GM12878 (cell line): Measurements from ENCODE around the gene TJAP1.

ENCODE experiments used
- BHLHE40 ChIP-seq, 2 experiments: fragments of 450-650 bp in 1 of 2; IDR thresholded peaks; 2 replicates each; pipeline ENCODE4 v1.6.1; 2011 to 2017; ENCODE audit warnings: low read depth in 2 of 2, borderline replicate concordance in 1 of 2, improper control_type of control experiment in 1 of 2, low read length in 1 of 2, mild to moderate bottlenecking in 1 of 2
- EZH2 ChIP-seq: IDR thresholded peaks from 2 replicates; pipeline ENCODE4 v1.6.1; 2012; ENCODE audit warnings: low read depth, mild to moderate bottlenecking, control low read depth, inconsistent platforms, low read length, borderline replicate concordance; ENCODE audit not compliant: control insufficient read depth
- NRF1 ChIP-seq: conservative IDR thresholded peaks from 2 replicates; pipeline ENCODE4 v1.6.1; 2011; ENCODE audit warnings: mild to moderate bottlenecking, low read depth, low read length, improper control_type of control experiment
- POLR2A ChIP-seq: IDR thresholded peaks from 2 replicates; pipeline ENCODE4 v1.6.1; 2011; ENCODE audit warnings: low read depth, mild to moderate bottlenecking, low read length
- RAD51 ChIP-seq: fragments of 450-650 bp; IDR thresholded peaks from 2 replicates; pipeline ENCODE4 v1.6.1; 2016; ENCODE audit warnings: moderate library complexity, mild to moderate bottlenecking, inconsistent platforms
- SIN3A ChIP-seq: IDR thresholded peaks from 2 replicates; pipeline ENCODE4 v1.6.1; 2012; ENCODE audit warnings: low read depth, low read length, improper control_type of control experiment
- TF ChIP-seq, protein P1 (sequence below), 3 experiments: IDR thresholded peaks in 2 of 3; conservative IDR thresholded peaks in 1 of 3; 2 replicates each; pipeline ENCODE4 v1.5.1; 2011; ENCODE audit warnings: low read depth in 3 of 3, low read length in 3 of 3, mild to moderate bottlenecking in 3 of 3, control low read depth in 2 of 3, moderate library complexity in 2 of 3, inconsistent platforms in 1 of 3, mixed read lengths in 1 of 3; ENCODE audit not compliant: control insufficient read depth in 2 of 3, insufficient read depth in 1 of 3; ENCODE audit errors: extremely low read depth in 1 of 3
- TF ChIP-seq, protein P2 (sequence below): IDR thresholded peaks from 2 replicates; pipeline ENCODE4 v1.6.1; 2012; ENCODE audit warnings: mild to moderate bottlenecking, low read depth, low read length
- TF ChIP-seq, protein P3 (sequence below): IDR thresholded peaks from 2 replicates; pipeline ENCODE4 v1.6.1; 2012; ENCODE audit warnings: low read depth, low read length, improper control_type of control experiment
- TF ChIP-seq, protein P4 (sequence below): IDR thresholded peaks from 2 replicates; pipeline ENCODE4 v1.6.1; 2011; ENCODE audit warnings: low read depth, mild to moderate bottlenecking, low read length, moderate library complexity, borderline replicate concordance; ENCODE audit errors: extremely low read depth
- TF ChIP-seq, protein P5 (sequence below): fragments of 450-650 bp; IDR thresholded peaks from 2 replicates; pipeline ENCODE4 v1.6.1; 2017; ENCODE audit warnings: mild to moderate bottlenecking, moderate library complexity

DNA sequence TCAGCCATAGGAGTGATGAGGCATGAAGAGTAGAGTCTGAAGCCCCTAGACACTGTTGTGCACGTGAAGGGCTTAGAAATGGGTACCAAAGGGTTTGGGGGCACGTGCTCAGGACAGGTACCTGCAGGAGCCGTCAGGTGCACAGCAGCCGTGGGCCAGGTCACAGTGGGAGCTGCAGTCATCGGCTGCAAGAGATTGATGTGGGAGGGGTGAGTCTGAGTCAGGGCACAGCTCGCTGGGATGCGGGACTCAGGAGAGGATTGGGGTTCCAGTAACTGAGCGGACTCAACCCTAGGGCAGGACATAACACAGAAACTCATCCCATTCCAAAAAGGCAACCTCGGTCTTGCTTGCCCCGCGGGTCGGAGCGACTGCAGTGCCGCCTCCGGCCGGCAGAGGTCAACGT is 23.1 kb upstream of the TJAP1 start:
- TF ChIP-seq POLR2A: no peak
- no peak for TF ChIP-seq SIN3A
- TF ChIP-seq, protein P1, sequence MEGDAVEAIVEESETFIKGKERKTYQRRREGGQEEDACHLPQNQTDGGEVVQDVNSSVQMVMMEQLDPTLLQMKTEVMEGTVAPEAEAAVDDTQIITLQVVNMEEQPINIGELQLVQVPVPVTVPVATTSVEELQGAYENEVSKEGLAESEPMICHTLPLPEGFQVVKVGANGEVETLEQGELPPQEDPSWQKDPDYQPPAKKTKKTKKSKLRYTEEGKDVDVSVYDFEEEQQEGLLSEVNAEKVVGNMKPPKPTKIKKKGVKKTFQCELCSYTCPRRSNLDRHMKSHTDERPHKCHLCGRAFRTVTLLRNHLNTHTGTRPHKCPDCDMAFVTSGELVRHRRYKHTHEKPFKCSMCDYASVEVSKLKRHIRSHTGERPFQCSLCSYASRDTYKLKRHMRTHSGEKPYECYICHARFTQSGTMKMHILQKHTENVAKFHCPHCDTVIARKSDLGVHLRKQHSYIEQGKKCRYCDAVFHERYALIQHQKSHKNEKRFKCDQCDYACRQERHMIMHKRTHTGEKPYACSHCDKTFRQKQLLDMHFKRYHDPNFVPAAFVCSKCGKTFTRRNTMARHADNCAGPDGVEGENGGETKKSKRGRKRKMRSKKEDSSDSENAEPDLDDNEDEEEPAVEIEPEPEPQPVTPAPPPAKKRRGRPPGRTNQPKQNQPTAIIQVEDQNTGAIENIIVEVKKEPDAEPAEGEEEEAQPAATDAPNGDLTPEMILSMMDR (IDR thresholded peaks at IDR 0.05 in 2 of 3, conservative IDR thresholded peaks at IDR 0.05 in 1 of 3; ENCODE audit: control insufficient read depth in 2 of 3, extremely low read depth in 1 of 3, insufficient read depth in 1 of 3, low read depth in 3 of 3, low read length in 3 of 3): peak; percentile 85 to 96 (median 95)
- no peak for TF ChIP-seq EZH2
- TF ChIP-seq BHLHE40 (IDR thresholded peaks at IDR 0.05; ENCODE audit: borderline replicate concordance in 1 of 2, low read depth in 2 of 2, low read length in 1 of 2): no peak
- no peak for TF ChIP-seq NRF1
- TF ChIP-seq, protein P2, sequence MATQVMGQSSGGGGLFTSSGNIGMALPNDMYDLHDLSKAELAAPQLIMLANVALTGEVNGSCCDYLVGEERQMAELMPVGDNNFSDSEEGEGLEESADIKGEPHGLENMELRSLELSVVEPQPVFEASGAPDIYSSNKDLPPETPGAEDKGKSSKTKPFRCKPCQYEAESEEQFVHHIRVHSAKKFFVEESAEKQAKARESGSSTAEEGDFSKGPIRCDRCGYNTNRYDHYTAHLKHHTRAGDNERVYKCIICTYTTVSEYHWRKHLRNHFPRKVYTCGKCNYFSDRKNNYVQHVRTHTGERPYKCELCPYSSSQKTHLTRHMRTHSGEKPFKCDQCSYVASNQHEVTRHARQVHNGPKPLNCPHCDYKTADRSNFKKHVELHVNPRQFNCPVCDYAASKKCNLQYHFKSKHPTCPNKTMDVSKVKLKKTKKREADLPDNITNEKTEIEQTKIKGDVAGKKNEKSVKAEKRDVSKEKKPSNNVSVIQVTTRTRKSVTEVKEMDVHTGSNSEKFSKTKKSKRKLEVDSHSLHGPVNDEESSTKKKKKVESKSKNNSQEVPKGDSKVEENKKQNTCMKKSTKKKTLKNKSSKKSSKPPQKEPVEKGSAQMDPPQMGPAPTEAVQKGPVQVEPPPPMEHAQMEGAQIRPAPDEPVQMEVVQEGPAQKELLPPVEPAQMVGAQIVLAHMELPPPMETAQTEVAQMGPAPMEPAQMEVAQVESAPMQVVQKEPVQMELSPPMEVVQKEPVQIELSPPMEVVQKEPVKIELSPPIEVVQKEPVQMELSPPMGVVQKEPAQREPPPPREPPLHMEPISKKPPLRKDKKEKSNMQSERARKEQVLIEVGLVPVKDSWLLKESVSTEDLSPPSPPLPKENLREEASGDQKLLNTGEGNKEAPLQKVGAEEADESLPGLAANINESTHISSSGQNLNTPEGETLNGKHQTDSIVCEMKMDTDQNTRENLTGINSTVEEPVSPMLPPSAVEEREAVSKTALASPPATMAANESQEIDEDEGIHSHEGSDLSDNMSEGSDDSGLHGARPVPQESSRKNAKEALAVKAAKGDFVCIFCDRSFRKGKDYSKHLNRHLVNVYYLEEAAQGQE: no peak
- TF ChIP-seq, protein P3, sequence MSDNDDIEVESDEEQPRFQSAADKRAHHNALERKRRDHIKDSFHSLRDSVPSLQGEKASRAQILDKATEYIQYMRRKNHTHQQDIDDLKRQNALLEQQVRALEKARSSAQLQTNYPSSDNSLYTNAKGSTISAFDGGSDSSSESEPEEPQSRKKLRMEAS: no peak
- no peak for TF ChIP-seq RAD51
- TF ChIP-seq, protein P4, sequence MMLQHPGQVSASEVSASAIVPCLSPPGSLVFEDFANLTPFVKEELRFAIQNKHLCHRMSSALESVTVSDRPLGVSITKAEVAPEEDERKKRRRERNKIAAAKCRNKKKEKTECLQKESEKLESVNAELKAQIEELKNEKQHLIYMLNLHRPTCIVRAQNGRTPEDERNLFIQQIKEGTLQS: no peak
- TF ChIP-seq, protein P5, sequence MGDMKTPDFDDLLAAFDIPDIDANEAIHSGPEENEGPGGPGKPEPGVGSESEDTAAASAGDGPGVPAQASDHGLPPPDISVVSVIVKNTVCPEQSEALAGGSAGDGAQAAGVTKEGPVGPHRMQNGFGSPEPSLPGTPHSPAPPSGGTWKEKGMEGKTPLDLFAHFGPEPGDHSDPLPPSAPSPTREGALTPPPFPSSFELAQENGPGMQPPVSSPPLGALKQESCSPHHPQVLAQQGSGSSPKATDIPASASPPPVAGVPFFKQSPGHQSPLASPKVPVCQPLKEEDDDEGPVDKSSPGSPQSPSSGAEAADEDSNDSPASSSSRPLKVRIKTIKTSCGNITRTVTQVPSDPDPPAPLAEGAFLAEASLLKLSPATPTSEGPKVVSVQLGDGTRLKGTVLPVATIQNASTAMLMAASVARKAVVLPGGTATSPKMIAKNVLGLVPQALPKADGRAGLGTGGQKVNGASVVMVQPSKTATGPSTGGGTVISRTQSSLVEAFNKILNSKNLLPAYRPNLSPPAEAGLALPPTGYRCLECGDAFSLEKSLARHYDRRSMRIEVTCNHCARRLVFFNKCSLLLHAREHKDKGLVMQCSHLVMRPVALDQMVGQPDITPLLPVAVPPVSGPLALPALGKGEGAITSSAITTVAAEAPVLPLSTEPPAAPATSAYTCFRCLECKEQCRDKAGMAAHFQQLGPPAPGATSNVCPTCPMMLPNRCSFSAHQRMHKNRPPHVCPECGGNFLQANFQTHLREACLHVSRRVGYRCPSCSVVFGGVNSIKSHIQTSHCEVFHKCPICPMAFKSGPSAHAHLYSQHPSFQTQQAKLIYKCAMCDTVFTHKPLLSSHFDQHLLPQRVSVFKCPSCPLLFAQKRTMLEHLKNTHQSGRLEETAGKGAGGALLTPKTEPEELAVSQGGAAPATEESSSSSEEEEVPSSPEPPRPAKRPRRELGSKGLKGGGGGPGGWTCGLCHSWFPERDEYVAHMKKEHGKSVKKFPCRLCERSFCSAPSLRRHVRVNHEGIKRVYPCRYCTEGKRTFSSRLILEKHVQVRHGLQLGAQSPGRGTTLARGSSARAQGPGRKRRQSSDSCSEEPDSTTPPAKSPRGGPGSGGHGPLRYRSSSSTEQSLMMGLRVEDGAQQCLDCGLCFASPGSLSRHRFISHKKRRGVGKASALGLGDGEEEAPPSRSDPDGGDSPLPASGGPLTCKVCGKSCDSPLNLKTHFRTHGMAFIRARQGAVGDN: no peak
